ENCODE measurements around the gene PPP1R1B. TPM values are rescaled to one million over a fixed set of nuclear protein-coding genes. Genes with fewer than 3 reads are reported as not detected.
A peak's percentile ranks its signal among the peaks of the same experiment; 100 is the strongest.

Gene PPP1R1B
- total RNA-seq, 5 donors from 2014 or later (not counting 1 experiment from before 2014, with no cell fraction given) = 0.12 to 0.35 (median 0.18) TPM; not detected in 1

- Histone ChIP-seq H3K9me3 (no peaks in the 10 kb centered on the region), H3K4me1 (ENCODE audit: control insufficient read depth in 1 of 2, extremely low read depth in 1 of 2, insufficient read depth in 2 of 2, low read length in 2 of 2) (peaks cover 2 to 44% of the 10 kb centered on the region in 2 experiments), H3K36me3 (ENCODE audit: control insufficient read depth in 2 of 2, extremely low read depth in 1 of 2, insufficient read depth in 1 of 2, low read length in 1 of 2) (no peaks in the 10 kb centered on the region), H3K27me3 (replicated peaks in 1 of 2; ENCODE audit: control insufficient read depth in 2 of 2, extremely low read depth in 1 of 2, insufficient read depth in 2 of 2, low read length in 1 of 2) (peaks cover 0 to 60% of the 10 kb centered on the region in 2 experiments), H3K27ac (ENCODE audit: low read length) (no peak overlapping the region), H3K4me3 (ENCODE audit: control insufficient read depth in 1 of 2, extremely low read depth in 1 of 2, low read length in 1 of 2) (no peak overlapping the region)
- no peaks in the 10 kb centered on the region for H3K36me3 Mint-ChIP-seq
- H3K9me3 Mint-ChIP-seq = no peaks in the 10 kb centered on the region
- H3K27me3 Mint-ChIP-seq = peaks cover 12 to 18% of the 10 kb centered on the region in 2 donors
- no peak overlapping the region for H3K4me3 Mint-ChIP-seq
- DNase-seq (no peak), ATAC-seq (replicated peaks in 1 of 4) (no peak)
- ChIA-PET POLR2A (no interaction called here), CTCF (interaction anchor here (1.0 to 1.6 kb wide), 3 partner anchors 16 to 48 kb away, joined by 3 to 4 read pairs (median 4); no protein-coding TSS in a partner anchor)
- no peak overlapping the region for H3K27ac Mint-ChIP-seq
- peaks cover 14 to 20% (median 15%) of the 10 kb centered on the region in 3 donors for H3K4me1 Mint-ChIP-seq
- WGBS (ENCODE audit: insufficient coverage) = 90% methylated on average over 15 of the region's 23 CpGs
Measured at GRCh38 chr17:39669897-39670735, 43.4 kb downstream of the PPP1R1B start.

GRCh38 chr17:39670746-39671145, 44.0 kb downstream of the PPP1R1B start:
- peaks cover 19 to 24% (median 20%) of the 10 kb centered on the region in 3 donors for H3K4me1 Mint-ChIP-seq
- peaks cover 12 to 18% of the 10 kb centered on the region in 2 donors for H3K27me3 Mint-ChIP-seq
- H3K27ac Mint-ChIP-seq = no peak overlapping the region

GRCh38 chr17:39671651-39672521, 45.1 kb downstream of the PPP1R1B start:
- H3K27me3 Mint-ChIP-seq = peaks cover 7 to 12% of the 10 kb centered on the region in 2 donors
- H3K27me3 ChIP-seq (replicated peaks in 1 of 2; ENCODE audit: control insufficient read depth in 2 of 2, extremely low read depth in 1 of 2, insufficient read depth in 2 of 2, low read length in 1 of 2) = peaks cover 0 to 47% of the 10 kb centered on the region in 2 experiments
- no peaks in the 10 kb centered on the region for H3K9me3 ChIP-seq
- ATAC-seq (replicated peaks in 1 of 4) (no peak), DNase-seq (no peak)
- H3K4me3 Mint-ChIP-seq = peak overlapping the region in 1 of 3 donors; percentile 18
- ChIA-PET CTCF (interaction anchor here in 1 of 2 donors (1.0 kb wide), 1 partner anchor 50 kb away, joined by 3 read pairs; no protein-coding TSS in a partner anchor), POLR2A (no interaction called here)
- no peak overlapping the region for H3K4me3 ChIP-seq (ENCODE audit: control insufficient read depth in 1 of 2, extremely low read depth in 1 of 2, low read length in 1 of 2)
- H3K36me3 Mint-ChIP-seq = no peaks in the 10 kb centered on the region
- no peaks in the 10 kb centered on the region for H3K9me3 Mint-ChIP-seq
- peaks cover 10 to 57% of the 10 kb centered on the region in 2 experiments for H3K4me1 ChIP-seq (ENCODE audit: control insufficient read depth in 1 of 2, extremely low read depth in 1 of 2, insufficient read depth in 2 of 2, low read length in 2 of 2)
- no peak overlapping the region for H3K27ac Mint-ChIP-seq
- H3K36me3 ChIP-seq (ENCODE audit: control insufficient read depth in 2 of 2, extremely low read depth in 1 of 2, insufficient read depth in 1 of 2, low read length in 1 of 2) = no peaks in the 10 kb centered on the region
- peaks cover 28 to 34% (median 31%) of the 10 kb centered on the region in 3 donors for H3K4me1 Mint-ChIP-seq
- no peak overlapping the region for H3K27ac ChIP-seq (ENCODE audit: low read length)
- WGBS (ENCODE audit: insufficient coverage) = 63% methylated on average over 12 of the region's 19 CpGs

More at GRCh38 chr17:39670746-39671145, 44.0 kb downstream of the PPP1R1B start:
- 61% methylated on average over 3 of the region's 4 CpGs for WGBS (ENCODE audit: insufficient coverage)
- POLR2A ChIA-PET = no interaction called here
- CTCF ChIA-PET = interaction anchor here in 1 of 2 donors (1.0 kb wide), 1 partner anchor 17 kb away, joined by 4 read pairs; no protein-coding TSS in a partner anchor
- Histone ChIP-seq H3K27me3 (replicated peaks in 1 of 2; ENCODE audit: control insufficient read depth in 2 of 2, extremely low read depth in 1 of 2, insufficient read depth in 2 of 2, low read length in 1 of 2) (peaks cover 0 to 59% of the 10 kb centered on the region in 2 experiments), H3K9me3 (no peaks in the 10 kb centered on the region), H3K36me3 (ENCODE audit: control insufficient read depth in 2 of 2, extremely low read depth in 1 of 2, insufficient read depth in 1 of 2, low read length in 1 of 2) (no peaks in the 10 kb centered on the region), H3K27ac (ENCODE audit: low read length) (no peak overlapping the region), H3K4me3 (ENCODE audit: control insufficient read depth in 1 of 2, extremely low read depth in 1 of 2, low read length in 1 of 2) (no peak overlapping the region), H3K4me1 (ENCODE audit: control insufficient read depth in 1 of 2, extremely low read depth in 1 of 2, insufficient read depth in 2 of 2, low read length in 2 of 2) (peaks cover 2 to 48% of the 10 kb centered on the region in 2 experiments)
- Mint-ChIP-seq H3K9me3 (no peaks in the 10 kb centered on the region), H3K4me3 (no peak overlapping the region), H3K36me3 (no peaks in the 10 kb centered on the region)
- no peak for DNase-seq
- ATAC-seq (replicated peaks in 1 of 4) = no peak

- Histone ChIP-seq H3K27ac (ENCODE audit: low read length) (no peak overlapping the region), H3K36me3 (ENCODE audit: control insufficient read depth in 2 of 2, extremely low read depth in 1 of 2, insufficient read depth in 1 of 2, low read length in 1 of 2) (no peaks in the 10 kb centered on the region), H3K4me3 (ENCODE audit: control insufficient read depth in 1 of 2, extremely low read depth in 1 of 2, low read length in 1 of 2) (no peak overlapping the region), H3K4me1 (ENCODE audit: control insufficient read depth in 1 of 2, extremely low read depth in 1 of 2, insufficient read depth in 2 of 2, low read length in 2 of 2) (peaks cover 15 to 58% of the 10 kb centered on the region in 2 experiments), H3K27me3 (replicated peaks in 1 of 2; ENCODE audit: control insufficient read depth in 2 of 2, extremely low read depth in 1 of 2, insufficient read depth in 2 of 2, low read length in 1 of 2) (peaks cover 0 to 39% of the 10 kb centered on the region in 2 experiments), H3K9me3 (no peaks in the 10 kb centered on the region)
- Mint-ChIP-seq H3K27me3 (peaks cover 5 to 10% of the 10 kb centered on the region in 2 donors), H3K36me3 (no peaks in the 10 kb centered on the region), H3K9me3 (no peaks in the 10 kb centered on the region), H3K27ac (no peak overlapping the region), H3K4me3 (no peak overlapping the region), H3K4me1 (peaks cover 34 to 40% (median 40%) of the 10 kb centered on the region in 3 donors)
- DNase-seq (no peak), ATAC-seq (replicated peaks in 1 of 4) (no peak)
- POLR2A ChIA-PET = no interaction called here
- CTCF ChIA-PET = interaction anchor here in 1 of 2 donors (1.0 kb wide), 1 partner anchor 51 kb away, joined by 3 read pairs; no protein-coding TSS in a partner anchor
- 92% methylated on average over 12 of the region's 15 CpGs for WGBS (ENCODE audit: insufficient coverage)
Measured at GRCh38 chr17:39672522-39673334, 46.0 kb downstream of the PPP1R1B start.

GRCh38 chr17:39673335-39674081, 46.8 kb downstream of the PPP1R1B start:
- no peak for DNase-seq
- no peaks in the 10 kb centered on the region for H3K36me3 Mint-ChIP-seq
- peaks cover 3 to 9% of the 10 kb centered on the region in 2 donors for H3K27me3 Mint-ChIP-seq
- 79% methylated on average over 13 of the region's 13 CpGs for WGBS (ENCODE audit: insufficient coverage)
- H3K36me3 ChIP-seq (ENCODE audit: control insufficient read depth in 2 of 2, extremely low read depth in 1 of 2, insufficient read depth in 1 of 2, low read length in 1 of 2) = no peaks in the 10 kb centered on the region
- no peaks in the 10 kb centered on the region for H3K9me3 Mint-ChIP-seq
- peaks cover 34 to 47% (median 43%) of the 10 kb centered on the region in 3 donors for H3K4me1 Mint-ChIP-seq
- H3K27ac Mint-ChIP-seq = no peak overlapping the region
- peaks cover 21 to 60% of the 10 kb centered on the region in 2 experiments for H3K4me1 ChIP-seq (ENCODE audit: control insufficient read depth in 1 of 2, extremely low read depth in 1 of 2, insufficient read depth in 2 of 2, low read length in 2 of 2)
- ATAC-seq (replicated peaks in 1 of 4) = no peak
- ChIA-PET POLR2A (no interaction called here), CTCF (no interaction called here)
- H3K9me3 ChIP-seq = no peaks in the 10 kb centered on the region
- H3K4me3 Mint-ChIP-seq = no peak overlapping the region
- peaks cover 0 to 33% of the 10 kb centered on the region in 2 experiments for H3K27me3 ChIP-seq (replicated peaks in 1 of 2; ENCODE audit: control insufficient read depth in 2 of 2, extremely low read depth in 1 of 2, insufficient read depth in 2 of 2, low read length in 1 of 2)
- no peak overlapping the region for H3K4me3 ChIP-seq (ENCODE audit: control insufficient read depth in 1 of 2, extremely low read depth in 1 of 2, low read length in 1 of 2)
- no peak overlapping the region for H3K27ac ChIP-seq (ENCODE audit: low read length)
